ENCODE data around the gene LRRC73.
"Not testable (repeated sequence)": the region's sequence is repeated elsewhere in the genome, so short reads cannot be mapped to it uniquely, and the experiment has no call there.

Gene LRRC73

GRCh38 chr6:43467265-43467664 lies 42.9 kb downstream of the LRRC73 start:
- not testable (repeated sequence) for H3K9ac ChIP-seq (ENCODE audit: low read depth in 1 of 2, low read length in 2 of 2); H3K27ac ChIP-seq (ENCODE audit: low read depth, low read length); H3K4me1 ChIP-seq (ENCODE audit: control insufficient read depth in 1 of 2, insufficient read depth in 2 of 2, low read length in 2 of 2); H3K4me3 ChIP-seq (ENCODE audit: low read depth in 1 of 2, low read length in 2 of 2); H3K27me3 ChIP-seq (ENCODE audit: control insufficient read depth in 1 of 2, insufficient read depth in 2 of 2, low read length in 2 of 2); H3K9me3 ChIP-seq (ENCODE audit: control insufficient read depth in 1 of 2, low read length in 2 of 2); H3K36me3 ChIP-seq (ENCODE audit: control insufficient read depth in 1 of 2, insufficient read depth in 2 of 2, low read length in 2 of 2)

GRCh38 chr6:43465948-43466347 lies 44.2 kb downstream of the LRRC73 start:
- H3K9ac ChIP-seq (ENCODE audit: low read depth in 1 of 2, low read length in 2 of 2): no peak overlapping the region
- H3K27ac ChIP-seq (ENCODE audit: low read depth, low read length): no peak overlapping the region
- H3K4me3 ChIP-seq (ENCODE audit: low read depth in 1 of 2, low read length in 2 of 2): no peak overlapping the region
- H3K9me3 ChIP-seq (ENCODE audit: control insufficient read depth in 1 of 2, low read length in 2 of 2): no peaks in the 10 kb centered on the region
- no peaks in the 10 kb centered on the region for H3K36me3 ChIP-seq (ENCODE audit: control insufficient read depth in 1 of 2, insufficient read depth in 2 of 2, low read length in 2 of 2)
- H3K4me1 ChIP-seq (ENCODE audit: control insufficient read depth in 1 of 2, insufficient read depth in 2 of 2, low read length in 2 of 2): no peaks in the 10 kb centered on the region
- peaks cover 12 to 14% of the 10 kb centered on the region in 2 donors for H3K27me3 ChIP-seq (ENCODE audit: control insufficient read depth in 1 of 2, insufficient read depth in 2 of 2, low read length in 2 of 2)

GRCh38 chr6:43464337-43464736 lies 45.8 kb downstream of the LRRC73 start:
- H3K27ac ChIP-seq (ENCODE audit: low read depth, low read length): no peak overlapping the region

DNA sequence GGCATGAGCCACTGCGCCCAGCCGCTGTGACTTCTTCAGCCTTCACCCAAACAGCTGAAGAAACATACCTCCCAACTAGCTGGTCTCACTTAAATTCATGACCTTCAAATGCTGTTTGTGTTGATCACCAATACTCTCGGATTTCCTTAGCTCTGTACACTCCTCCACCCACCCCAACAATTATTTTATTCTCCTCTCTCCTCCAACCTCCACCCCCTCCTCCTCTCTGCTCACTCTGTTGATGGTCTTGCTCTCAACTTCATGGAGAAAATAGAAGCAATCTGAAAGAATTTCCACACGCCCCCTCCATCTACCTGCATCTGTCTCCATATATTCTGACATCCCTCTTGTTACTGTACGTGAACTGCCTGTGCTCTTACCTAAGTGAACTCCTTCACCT lies 48.2 kb downstream of the LRRC73 start:
- H3K27me3 ChIP-seq (ENCODE audit: control insufficient read depth in 1 of 2, insufficient read depth in 2 of 2, low read length in 2 of 2): peaks cover 6 to 14% of the 10 kb centered on the region in 2 donors
- H3K9ac ChIP-seq (ENCODE audit: low read depth in 1 of 2, low read length in 2 of 2): no peak overlapping the region
- H3K9me3 ChIP-seq (ENCODE audit: control insufficient read depth in 1 of 2, low read length in 2 of 2): no peaks in the 10 kb centered on the region
- no peaks in the 10 kb centered on the region for H3K36me3 ChIP-seq (ENCODE audit: control insufficient read depth in 1 of 2, insufficient read depth in 2 of 2, low read length in 2 of 2)
- no peaks in the 10 kb centered on the region for H3K4me1 ChIP-seq (ENCODE audit: control insufficient read depth in 1 of 2, insufficient read depth in 2 of 2, low read length in 2 of 2)
- H3K27ac ChIP-seq (ENCODE audit: low read depth, low read length): no peak overlapping the region
- no peak overlapping the region for H3K4me3 ChIP-seq (ENCODE audit: low read depth in 1 of 2, low read length in 2 of 2)

More at GRCh38 chr6:43464337-43464736, 45.8 kb downstream of the LRRC73 start:
- H3K4me1 ChIP-seq (ENCODE audit: control insufficient read depth in 1 of 2, insufficient read depth in 2 of 2, low read length in 2 of 2): no peaks in the 10 kb centered on the region
- H3K36me3 ChIP-seq (ENCODE audit: control insufficient read depth in 1 of 2, insufficient read depth in 2 of 2, low read length in 2 of 2): no peaks in the 10 kb centered on the region
- H3K4me3 ChIP-seq (ENCODE audit: low read depth in 1 of 2, low read length in 2 of 2): no peak overlapping the region
- peaks cover 12 to 14% of the 10 kb centered on the region in 2 donors for H3K27me3 ChIP-seq (ENCODE audit: control insufficient read depth in 1 of 2, insufficient read depth in 2 of 2, low read length in 2 of 2)
- no peaks in the 10 kb centered on the region for H3K9me3 ChIP-seq (ENCODE audit: control insufficient read depth in 1 of 2, low read length in 2 of 2)
- H3K9ac ChIP-seq (ENCODE audit: low read depth in 1 of 2, low read length in 2 of 2): no peak overlapping the region

GRCh38 chr6:43460032-43460431 lies 50.1 kb downstream of the LRRC73 start:
- Histone ChIP-seq H3K36me3 (ENCODE audit: control insufficient read depth in 1 of 2, insufficient read depth in 2 of 2, low read length in 2 of 2) (no peaks in the 10 kb centered on the region), H3K4me1 (ENCODE audit: control insufficient read depth in 1 of 2, insufficient read depth in 2 of 2, low read length in 2 of 2) (peaks cover 0 to 6% of the 10 kb centered on the region in 2 donors), H3K27ac (ENCODE audit: low read depth, low read length) (no peak overlapping the region), H3K4me3 (ENCODE audit: low read depth in 1 of 2, low read length in 2 of 2) (no peak overlapping the region), H3K9ac (ENCODE audit: low read depth in 1 of 2, low read length in 2 of 2) (no peak overlapping the region), H3K9me3 (ENCODE audit: control insufficient read depth in 1 of 2, low read length in 2 of 2) (no peaks in the 10 kb centered on the region), H3K27me3 (ENCODE audit: control insufficient read depth in 1 of 2, insufficient read depth in 2 of 2, low read length in 2 of 2) (peaks cover 20 to 21% of the 10 kb centered on the region in 2 donors)

DNA sequence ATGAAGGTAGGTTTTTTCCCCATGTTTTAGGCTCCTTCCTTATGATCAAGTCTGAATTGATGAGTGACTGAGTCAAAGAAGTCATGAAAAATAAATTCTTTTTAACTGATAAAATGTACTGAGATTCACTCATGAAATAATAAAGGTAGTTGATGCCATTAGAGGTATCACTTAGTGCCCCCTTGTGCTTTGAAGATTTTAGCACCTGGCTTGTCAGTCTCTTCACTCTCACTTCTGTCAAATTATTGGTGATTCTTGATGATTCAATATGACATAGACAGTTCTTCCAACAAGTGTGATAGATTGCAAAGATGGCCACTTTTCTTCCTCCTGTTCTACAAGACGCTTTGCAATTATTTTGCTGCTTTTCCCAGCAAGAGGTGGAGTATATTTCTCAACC lies 50.6 kb downstream of the LRRC73 start:
- Histone ChIP-seq H3K4me1 (ENCODE audit: control insufficient read depth in 1 of 2, insufficient read depth in 2 of 2, low read length in 2 of 2) (peaks cover under 1 to 6% of the 10 kb centered on the region in 2 donors), H3K9ac (ENCODE audit: low read depth in 1 of 2, low read length in 2 of 2) (no peak overlapping the region), H3K27me3 (ENCODE audit: control insufficient read depth in 1 of 2, insufficient read depth in 2 of 2, low read length in 2 of 2) (peaks cover 20 to 21% of the 10 kb centered on the region in 2 donors)

DNA sequence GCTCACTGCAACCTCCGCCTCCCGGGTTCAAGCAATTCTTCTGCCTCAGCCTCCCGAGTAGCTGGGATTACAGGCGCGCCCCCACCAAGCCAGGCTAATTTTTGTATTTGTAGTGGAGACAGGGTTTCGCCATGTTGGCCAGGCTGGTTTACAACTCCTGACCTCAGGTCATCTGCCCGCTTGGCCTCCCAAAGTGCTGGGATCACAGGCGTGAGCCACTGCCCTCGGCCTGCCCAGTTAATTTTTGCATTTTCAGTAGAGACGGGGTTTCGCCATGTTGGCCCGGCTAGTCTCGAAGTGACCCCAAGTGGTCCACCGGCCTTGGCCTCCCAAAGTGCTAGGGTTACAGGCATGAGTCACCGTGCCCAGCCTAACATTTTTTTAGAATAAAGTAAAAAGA lies 52.0 kb downstream of the LRRC73 start:
- peaks cover 17 to 20% of the 10 kb centered on the region in 2 donors for H3K27me3 ChIP-seq (ENCODE audit: control insufficient read depth in 1 of 2, insufficient read depth in 2 of 2, low read length in 2 of 2)
- H3K4me3 ChIP-seq (ENCODE audit: low read depth in 1 of 2, low read length in 2 of 2); H3K4me1 ChIP-seq (ENCODE audit: control insufficient read depth in 1 of 2, insufficient read depth in 2 of 2, low read length in 2 of 2); H3K27ac ChIP-seq (ENCODE audit: low read depth, low read length); H3K36me3 ChIP-seq (ENCODE audit: control insufficient read depth in 1 of 2, insufficient read depth in 2 of 2, low read length in 2 of 2); H3K9me3 ChIP-seq (ENCODE audit: control insufficient read depth in 1 of 2, low read length in 2 of 2); H3K9ac ChIP-seq (ENCODE audit: low read depth in 1 of 2, low read length in 2 of 2): not testable (repeated sequence)

More for the DNA sequence above, 50.6 kb downstream of the LRRC73 start:
- Histone ChIP-seq H3K27ac (ENCODE audit: low read depth, low read length) (no peak overlapping the region), H3K4me3 (ENCODE audit: low read depth in 1 of 2, low read length in 2 of 2) (no peak overlapping the region), H3K9me3 (ENCODE audit: control insufficient read depth in 1 of 2, low read length in 2 of 2) (no peaks in the 10 kb centered on the region), H3K36me3 (ENCODE audit: control insufficient read depth in 1 of 2, insufficient read depth in 2 of 2, low read length in 2 of 2) (no peaks in the 10 kb centered on the region)

- H3K9ac ChIP-seq (ENCODE audit: low read depth in 1 of 2, low read length in 2 of 2): no peak overlapping the region
- H3K27ac ChIP-seq (ENCODE audit: low read depth, low read length): no peak overlapping the region
- no peak overlapping the region for H3K4me3 ChIP-seq (ENCODE audit: low read depth in 1 of 2, low read length in 2 of 2)
- H3K9me3 ChIP-seq (ENCODE audit: control insufficient read depth in 1 of 2, low read length in 2 of 2): no peaks in the 10 kb centered on the region
- H3K4me1 ChIP-seq (ENCODE audit: control insufficient read depth in 1 of 2, insufficient read depth in 2 of 2, low read length in 2 of 2): peaks cover 4 to 6% of the 10 kb centered on the region in 2 donors
- H3K27me3 ChIP-seq (ENCODE audit: control insufficient read depth in 1 of 2, insufficient read depth in 2 of 2, low read length in 2 of 2): peaks cover 15 to 20% of the 10 kb centered on the region in 2 donors
- H3K36me3 ChIP-seq (ENCODE audit: control insufficient read depth in 1 of 2, insufficient read depth in 2 of 2, low read length in 2 of 2): peaks cover 0 to 5% of the 10 kb centered on the region in 2 donors
Measured at GRCh38 chr6:43457643-43458042, 52.5 kb downstream of the LRRC73 start.
